Activated naive CD8-positive, alpha-beta T cell treated with anti-CD3 and anti-CD28 coated beads, Interleukin-2, amount 50 U/mL, for 16 hours (primary cell): ENCODE data around the gene PRSS8.

Experiments
- DNase-seq: peaks from one replicate; pipeline ENCODE4 v3.0.0-alpha.2; 2020; ENCODE audit warnings: low read depth, low spot score

Gene PRSS8

DNA sequence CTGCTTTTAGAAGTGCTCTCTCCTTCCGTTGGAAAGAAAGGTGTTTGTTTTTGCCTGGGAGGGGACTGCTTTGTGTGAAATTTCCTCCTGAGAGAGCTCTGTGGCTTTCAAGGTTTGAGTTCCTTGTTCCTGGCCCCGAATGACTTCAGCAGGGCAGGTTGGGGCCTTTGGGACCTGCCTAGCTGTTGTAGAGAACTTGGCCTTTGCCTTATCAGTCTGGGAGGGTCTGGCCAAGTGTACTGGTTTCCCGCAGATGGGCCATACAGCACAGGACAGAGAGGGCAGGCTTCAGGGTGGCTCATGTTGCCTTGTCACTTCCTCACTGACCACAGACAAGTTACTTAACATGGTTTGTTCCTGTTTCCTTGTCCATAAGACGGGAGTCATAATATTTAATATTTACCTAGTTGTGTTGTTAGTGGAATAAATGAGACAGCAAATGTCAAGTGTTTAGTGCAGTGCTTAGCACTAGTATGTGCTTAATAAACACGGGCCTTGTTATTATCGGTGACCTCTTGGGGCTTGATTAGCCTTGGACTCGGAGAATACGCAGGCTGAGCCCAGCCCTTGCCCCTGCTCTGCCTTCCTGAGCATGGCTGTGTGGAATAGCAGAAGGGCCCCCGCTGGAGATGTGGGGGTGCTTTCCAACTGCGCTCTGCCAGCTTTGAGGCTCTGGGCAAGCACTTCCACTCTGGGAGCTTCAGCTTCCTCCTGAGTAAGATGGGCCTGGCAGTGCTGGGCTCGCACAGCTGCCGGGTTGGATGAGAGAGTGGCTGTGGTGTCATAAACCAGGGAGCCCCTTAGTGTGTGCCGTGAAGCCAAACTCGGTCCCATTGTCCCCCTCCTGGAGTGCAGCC is 6.6 kb downstream of the PRSS8 start:
- no peak for DNase-seq

DNA sequence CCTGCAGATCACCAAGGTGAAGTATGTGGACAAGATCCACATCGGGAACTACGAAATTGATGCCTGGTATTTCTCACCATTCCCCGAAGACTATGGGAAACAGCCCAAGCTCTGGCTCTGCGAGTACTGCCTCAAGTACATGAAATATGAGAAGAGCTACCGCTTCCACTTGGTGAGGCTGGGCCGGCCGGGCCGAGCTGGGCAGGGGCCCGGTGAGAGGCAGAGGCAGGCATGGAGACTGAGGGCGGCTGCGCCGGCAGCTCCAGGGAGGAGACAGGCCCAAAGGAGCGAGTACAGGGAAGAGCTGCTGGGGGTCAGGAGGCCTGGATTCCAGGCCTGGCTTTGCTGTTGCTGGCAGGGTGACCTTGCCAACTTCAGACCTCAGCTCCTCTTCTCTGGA is 8.3 kb downstream of the PRSS8 start:
- DNase-seq: no peak

DNA sequence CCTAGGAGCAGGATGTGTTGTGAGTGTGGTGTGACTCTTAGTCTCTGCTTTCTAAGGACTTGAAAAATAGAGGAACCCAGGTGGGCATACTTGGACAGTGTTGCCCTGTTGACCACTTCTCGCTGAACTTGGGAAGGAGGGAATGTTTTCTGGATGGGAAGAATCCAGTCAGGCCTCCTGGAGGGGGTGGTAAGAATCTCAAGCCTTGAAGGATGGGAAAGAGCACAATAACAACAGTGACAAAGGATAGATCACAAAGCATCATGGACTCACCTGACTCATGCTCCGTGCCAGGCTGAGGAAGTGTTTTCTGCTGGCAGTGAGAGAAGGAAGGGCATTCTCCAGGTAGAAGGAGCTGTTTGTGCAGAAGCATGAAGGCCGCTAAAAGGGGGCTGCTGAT is 9.7 kb downstream of the PRSS8 start:
- DNase-seq: no peak

DNA sequence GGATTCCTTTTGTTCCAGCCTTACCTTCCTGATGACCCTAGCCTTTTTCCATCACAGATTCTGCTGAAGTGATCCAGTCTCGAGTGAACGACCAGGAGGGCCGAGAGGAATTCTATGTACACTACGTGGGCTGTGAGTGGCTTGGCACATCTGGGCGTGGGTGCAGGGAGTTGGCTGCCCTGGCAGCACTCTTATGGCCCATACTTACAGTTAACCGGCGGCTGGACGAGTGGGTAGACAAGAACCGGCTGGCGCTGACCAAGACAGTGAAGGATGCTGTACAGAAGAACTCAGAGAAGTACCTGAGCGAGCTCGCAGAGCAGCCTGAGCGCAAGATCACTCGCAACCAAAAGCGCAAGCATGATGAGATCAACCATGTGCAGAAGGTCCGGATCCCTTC is 15.4 kb downstream of the PRSS8 start:
- DNase-seq: no peak

DNA sequence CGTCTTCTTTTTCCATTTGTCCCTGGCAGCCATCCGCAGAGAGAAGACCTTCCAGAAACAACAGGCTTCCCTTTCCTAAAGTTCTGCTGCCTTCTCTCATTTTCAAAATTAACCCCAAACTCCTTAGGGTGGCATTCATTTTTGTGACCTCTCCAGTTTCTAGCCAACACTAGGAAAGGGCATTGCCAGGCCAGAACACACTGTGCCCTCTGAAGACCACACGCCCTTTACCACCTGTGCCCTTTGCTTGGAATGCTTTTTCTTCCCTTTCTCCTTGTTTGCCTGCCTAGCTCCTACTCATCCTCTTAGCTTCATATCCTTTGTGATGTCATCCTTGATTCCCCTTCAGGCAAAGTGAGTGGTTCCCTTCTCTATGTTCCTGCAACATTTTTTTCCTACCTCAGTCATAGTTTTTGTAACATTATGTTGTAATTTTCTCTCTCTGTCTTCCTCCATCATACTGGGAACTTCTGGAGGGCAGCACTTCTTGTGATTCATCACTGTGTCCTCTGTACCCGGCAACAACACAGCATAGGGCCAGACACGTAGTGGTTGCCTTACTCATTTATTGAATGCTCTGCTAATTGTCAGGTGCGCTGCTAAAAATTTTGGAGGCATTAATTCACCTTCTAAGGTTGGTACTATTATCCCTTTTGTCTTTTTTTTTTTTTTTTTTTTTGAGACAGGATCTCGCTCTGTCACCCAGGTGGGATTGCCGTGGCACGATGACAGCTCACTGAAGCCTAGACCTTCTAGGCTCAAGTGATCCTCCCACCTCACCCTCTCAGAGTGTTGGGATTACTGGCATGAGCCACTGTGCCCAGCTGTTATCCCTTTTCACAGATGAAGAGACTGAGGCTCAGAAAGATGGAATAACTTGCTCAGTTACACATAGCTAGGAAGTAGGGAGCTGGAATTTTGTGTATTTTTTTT is 17.0 kb downstream of the PRSS8 start:
- DNase-seq: no peak

DNA sequence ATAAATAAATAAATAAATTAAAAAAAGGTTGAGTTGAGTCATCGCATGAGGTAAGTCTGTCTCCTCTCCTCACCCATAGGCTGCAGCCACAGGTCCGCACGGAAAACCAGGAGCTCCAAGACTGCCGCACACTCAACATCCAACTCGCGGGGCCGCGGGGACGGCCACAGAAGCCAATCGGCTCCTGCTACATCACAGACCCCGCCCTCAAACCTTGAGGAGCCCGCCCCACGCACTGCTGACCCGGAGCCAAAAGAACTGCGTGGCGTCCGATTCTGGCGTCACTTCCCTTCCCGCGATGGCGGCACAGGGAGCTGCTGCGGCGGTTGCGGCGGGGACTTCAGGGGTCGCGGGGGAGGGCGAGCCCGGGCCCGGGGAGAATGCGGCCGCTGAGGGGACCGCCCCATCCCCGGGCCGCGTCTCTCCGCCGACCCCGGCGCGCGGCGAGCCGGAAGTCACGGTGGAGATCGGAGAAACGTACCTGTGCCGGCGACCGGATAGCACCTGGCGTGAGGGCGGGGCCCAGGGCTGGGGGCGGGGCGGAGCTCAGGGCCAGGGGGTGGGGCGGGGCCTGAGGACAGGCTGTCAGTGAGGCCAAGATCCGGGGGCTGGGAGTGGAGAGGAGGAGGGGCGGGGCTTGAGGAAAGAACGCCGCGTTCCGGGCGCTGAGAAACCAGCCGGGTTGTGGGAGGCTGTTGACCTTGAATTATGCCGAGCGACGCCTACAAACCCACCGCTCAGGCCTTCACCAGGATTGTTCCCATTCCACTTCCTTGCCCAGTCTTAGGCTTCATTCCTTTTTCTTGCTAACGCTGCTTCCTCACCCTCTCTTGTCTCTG is 17.9 kb downstream of the PRSS8 start, which contains the start of gene KAT8:
KAT8 (plus strand) TSS at position 281 of the 839 bp plus-strand sequence; CDS start at position 299, 18 bp downstream.
- DNase-seq: peak; percentile 94

DNA sequence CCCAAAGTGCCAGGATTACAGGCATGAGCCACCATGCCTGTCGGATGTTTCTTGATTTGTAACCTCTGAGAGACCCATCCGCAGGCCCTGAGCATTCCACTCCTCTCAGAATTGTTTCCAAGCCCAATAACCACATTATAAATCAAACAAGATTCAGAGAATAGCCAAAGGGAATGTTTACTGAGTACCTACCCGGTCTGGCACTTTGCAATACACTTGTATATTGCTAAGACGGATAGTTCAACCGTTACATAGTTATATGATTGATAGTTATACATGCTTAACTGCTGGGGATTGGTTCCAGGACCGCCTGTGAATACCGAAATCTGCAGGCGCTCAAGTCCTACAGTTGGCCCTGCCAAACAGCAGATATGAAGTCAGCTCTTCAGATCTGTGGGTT is 21.1 kb downstream of the PRSS8 start:
- no peak for DNase-seq

DNA sequence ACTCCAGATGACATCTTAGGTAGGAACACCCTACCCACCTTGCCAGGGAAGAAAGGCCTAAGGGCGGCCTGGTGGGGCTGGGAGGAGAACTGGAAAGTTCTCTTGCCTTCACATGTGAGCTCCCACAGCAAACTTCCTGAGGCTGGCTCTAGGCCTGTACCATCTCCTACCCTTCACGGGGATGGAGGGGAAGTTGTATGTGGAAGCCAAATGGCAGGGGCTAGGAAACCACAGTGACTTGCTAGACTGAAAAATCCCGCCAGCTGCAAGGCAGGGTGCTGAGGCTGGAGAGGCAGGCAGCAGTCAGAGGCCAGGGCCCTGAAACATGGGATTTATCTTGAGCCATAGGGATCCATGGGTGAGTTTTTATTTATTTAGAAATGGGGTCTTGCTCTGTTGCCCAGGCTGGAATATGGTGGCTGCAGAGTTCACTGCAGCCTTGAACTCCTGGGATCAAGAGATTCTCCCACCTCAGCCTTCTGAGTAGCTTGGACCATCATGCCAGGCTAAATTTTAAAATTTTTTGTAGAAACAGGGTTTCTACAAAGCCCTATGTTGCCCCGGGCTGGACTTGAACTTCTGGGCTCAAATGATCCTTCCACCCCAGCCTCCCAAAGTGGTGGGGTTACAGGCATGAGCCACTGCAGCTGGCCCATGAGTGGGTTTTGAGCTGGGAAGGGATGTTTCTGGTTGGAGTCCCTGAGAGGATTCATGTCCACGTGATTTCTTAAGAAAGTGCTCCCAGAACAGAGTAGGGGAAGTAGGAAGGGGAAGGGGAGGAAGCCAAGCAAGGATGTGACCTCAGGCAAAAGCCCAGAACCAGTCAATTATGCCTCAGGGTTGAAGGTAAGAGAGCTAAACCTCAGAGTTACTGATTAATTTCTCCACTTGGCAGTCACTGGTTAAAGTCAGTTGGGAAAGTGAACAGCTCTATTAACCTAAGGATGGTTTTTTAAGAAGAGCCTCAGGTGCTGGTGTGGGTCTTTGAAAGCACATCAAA is 22.1 kb downstream of the PRSS8 start:
- DNase-seq: no peak

DNA sequence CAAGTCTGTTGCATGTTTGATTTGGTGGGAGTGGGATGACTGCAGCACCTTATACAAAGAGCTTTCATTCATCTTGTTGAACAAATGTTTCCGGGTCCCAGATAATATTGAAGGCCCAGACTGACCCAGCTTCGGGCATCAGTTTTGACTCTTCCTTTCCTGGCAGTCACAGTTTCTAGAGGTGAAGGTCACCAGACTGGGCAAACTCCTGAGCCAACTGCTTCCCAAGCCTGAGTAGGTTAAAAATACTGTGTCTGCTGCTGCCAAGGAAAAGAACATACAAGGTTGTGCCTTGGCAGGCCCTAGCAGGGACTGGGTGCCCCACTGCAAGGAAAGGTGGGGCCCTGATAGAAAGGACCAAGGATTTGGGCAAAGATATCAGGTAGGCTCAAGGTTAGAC is 22.8 kb downstream of the PRSS8 start:
- DNase-seq: no peak

DNA sequence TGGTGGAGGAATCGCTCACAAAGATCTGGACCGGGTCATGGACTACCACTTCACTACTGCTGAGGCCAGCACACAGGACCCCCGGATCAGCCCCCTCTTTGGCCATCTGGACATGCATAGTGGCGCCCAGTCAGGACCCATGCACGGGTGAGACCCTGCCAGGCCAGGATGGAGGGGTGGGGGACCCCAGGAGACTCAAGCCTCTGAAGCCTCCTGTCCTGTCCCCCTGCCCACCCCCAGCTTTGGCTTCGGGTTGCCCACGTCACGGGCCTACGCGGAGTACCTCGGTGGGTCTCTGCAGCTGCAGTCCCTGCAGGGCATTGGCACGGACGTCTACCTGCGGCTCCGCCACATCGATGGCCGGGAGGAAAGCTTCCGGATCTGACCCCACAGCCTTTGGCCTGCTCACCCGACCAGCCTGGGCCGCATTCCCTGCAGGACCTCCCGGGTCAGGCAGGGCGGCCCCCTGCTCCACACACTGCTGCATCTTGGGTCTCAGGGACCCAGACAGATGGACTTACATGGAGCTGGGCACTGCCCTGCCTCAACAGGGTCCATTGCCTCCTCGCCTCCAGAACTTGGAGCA is 23.6 kb downstream of the PRSS8 start:
- DNase-seq: no peak

DNA sequence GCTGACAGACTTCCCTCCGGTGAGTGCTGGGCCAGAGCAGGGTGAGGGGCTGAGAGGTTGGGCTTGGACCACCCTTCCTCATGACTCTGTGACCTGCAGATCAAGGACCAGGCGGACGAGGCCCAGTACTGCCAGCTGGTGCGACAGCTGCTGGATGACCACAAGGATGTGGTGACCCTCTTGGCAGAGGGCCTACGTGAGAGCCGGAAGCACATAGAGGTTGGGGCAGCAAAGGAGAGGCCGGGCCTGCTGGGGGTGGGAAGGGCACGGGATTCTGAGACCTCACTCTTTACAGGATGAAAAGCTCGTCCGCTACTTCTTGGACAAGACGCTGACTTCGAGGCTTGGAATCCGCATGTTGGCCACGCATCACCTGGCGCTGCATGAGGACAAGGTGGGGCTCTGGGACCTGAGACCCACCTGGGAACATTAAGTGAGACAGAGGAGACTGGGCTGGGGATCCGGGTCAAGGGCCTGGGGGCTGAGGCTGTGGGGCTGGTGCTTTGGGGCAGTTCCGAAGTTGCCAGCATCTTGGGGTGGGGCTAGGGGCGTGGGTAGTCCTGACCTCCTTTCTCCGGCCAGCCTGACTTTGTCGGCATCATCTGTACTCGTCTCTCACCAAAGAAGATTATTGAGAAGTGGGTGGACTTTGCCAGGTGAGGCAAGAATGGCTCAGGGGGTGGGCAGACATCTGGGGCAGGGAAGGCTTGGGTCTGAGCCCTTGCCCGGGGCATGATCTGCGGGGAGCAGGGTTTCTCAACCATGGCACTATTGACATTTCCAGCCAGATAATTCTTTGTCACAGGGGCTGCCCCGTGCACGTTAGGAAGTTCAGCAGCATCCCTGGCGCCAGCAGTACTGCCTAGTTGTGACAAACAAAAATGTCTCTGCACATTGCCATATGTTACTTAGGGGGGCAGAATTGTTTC is 25.2 kb downstream of the PRSS8 start:
- DNase-seq: no peak

DNA sequence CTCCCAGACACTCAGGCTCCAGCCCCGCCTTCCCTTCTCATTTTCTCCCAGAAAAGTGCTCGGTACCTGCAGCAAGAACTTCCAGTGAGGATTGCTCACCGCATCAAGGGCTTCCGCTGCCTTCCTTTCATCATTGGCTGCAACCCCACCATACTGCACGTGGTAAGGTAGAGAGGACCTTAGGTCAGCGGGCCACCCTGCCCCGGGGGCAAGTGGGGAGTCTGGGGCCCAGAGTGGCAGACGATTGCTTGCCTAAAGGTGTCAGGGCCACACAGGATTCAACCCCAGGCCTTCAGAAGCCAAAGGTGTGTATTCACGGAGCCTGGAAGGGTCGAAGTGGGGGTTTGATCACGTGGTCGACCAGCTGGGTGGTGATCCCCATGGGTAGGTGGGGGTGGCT is 25.9 kb downstream of the PRSS8 start:
- no peak for DNase-seq

DNA sequence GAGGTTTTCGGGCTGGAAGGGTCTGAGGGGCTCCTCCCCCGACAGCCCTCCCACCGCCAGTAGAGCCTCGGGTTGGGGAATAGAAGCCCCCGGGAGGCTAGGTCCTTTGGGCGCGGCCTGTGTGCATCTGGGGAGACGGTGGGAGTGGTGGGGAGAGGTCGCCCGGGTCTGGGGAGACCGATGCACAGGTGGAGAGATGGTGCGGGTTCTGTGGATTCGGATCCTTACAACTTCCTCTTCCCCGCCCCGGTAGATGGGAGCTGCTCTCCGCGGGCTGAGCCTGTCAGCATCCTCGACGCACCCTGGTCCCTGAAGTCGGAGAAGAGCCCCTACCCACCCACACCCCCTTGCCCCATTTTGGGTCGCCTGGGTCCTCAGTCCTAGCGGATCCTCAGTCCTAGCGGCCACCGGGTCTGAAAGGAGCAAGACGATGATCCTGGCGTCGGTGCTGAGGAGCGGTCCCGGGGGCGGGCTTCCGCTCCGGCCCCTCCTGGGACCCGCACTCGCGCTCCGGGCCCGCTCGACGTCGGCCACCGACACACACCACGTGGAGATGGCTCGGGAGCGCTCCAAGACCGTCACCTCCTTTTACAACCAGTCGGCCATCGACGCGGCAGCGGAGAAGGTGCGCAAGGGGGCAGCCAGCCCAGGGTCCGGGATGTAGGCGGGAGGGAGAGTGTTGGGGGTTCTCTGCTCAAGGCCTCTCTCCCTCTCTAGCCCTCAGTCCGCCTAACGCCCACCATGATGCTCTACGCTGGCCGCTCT is 26.6 kb downstream of the PRSS8 start:
- no peak for DNase-seq

DNA sequence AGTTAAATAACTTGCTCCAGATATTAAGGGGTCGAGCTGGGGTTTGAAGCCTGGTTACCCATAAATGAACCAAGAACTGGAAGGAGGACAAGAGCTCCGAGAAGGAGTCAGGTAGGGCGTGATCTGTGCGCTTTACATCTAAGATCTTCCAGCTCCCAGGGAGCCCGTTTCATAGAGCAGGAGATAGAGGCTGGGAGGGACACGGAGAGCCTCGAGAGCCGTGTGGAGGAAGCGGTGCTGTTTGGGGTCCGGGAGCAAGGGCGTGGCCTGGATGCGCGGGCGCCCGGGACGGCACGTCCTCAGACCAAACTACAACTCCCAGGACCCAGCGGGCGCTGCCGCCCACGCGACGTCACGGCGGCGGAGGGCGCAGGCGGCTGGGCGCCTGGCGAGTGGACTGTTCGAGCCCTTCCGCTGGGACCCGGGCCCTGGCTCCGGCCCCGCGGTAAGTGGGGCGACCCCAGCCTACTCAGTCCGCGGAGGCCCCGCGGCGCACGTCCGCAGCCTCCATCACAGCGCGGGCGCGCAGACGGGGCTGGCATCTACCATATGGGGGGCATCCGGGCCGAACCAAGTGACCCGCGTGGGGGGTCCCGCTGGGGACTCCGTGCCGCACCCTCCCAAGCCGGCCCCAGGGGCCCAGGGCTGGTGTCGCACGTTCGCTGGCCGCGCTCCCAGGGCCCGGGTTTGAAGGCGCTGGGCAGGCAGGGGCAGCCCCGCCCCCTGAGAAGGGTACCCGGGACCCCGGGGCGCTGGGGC is 27.3 kb downstream of the PRSS8 start, which contains the start of gene BCKDK:
BCKDK (plus strand) TSS at position 352 of the 759 bp plus-strand sequence. CDS start 838 bp downstream, outside the sequence.
- peak; percentile 49 for DNase-seq

DNA sequence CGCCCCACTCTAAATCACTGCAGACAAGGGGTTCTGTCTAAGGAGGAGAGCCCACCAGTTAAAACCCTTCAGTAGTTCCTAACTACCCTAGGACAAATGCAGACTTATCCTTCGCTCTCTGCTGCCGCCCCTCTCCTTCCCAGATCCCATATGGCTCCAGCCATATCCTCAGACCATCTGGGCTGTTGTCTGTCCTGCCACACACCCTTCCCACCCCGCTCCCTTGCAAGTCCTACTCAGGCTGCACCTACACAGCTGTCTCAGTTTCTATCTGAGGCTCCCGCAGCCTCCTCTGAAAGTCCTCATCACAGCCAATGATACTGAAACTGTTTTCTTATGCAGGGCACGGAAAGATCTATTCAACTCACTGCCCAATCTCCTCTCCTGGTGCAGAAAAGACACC is 28.1 kb downstream of the PRSS8 start:
- no peak for DNase-seq

DNA sequence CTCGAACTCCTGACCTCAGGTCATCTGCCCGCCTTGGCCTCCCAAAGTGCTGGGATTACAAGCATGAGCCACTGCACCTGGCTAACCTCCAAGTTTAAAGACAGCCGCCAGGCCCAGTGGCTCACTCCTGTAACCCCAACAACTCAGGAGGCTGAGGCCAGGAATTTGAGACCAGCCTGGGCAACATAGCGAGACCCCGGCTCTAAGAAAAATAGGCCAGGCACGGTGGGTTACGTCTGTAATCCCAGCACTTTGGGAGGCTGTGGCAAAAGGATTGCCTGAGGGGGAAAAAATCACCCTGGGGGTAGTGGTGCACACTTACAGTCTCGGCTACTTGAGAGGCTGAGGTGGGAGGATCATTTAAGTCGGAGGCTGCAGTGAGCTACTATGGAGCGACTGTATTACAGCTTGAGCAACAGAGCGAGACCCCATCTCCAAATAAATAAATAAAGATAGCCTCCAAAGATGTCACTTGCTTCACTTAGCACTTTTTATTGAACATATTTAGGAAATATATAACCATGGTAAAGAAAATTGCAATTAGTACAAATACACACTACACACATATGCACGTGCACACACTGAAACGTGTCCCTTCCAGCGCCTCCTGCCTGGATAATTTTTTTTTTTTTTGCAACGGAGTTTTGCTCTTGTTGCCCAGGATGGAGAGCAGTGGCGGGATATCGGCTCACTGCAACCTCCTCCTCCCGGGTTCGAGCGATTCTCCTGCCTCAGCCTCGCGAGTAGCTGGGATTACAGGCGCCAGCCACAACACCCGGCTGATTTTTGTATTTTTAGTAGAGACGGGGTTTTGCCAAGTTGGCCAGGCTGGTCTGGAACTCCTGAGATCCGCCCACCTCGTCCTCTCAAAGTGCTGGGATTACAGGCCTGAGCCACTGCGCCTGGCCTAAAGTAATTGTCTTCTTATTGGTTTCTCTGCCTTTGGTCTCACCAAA is 28.7 kb downstream of the PRSS8 start:
- DNase-seq: no peak
